Mammary epithelial cell (primary cell): ENCODE results near the gene MISP3.

ENCODE experiments used
- EZH2 ChIP-seq: IDR thresholded peaks from 2 replicates; pipeline ENCODE4 v1.6.1; 2012; ENCODE audit warnings: low read length, inconsistent platforms, borderline replicate concordance
- TF ChIP-seq, protein P1 (sequence below), 2 donors: IDR thresholded peaks in 1 of 2; conservative IDR thresholded peaks in 1 of 2; 2 replicates each; pipeline ENCODE4 v1.5.1; 2011 to 2012; ENCODE audit warnings: inconsistent platforms in 2 of 2, low read length in 2 of 2, mild to moderate bottlenecking in 2 of 2, control low read depth in 1 of 2, low read depth in 1 of 2; ENCODE audit not compliant: insufficient read depth in 1 of 2; ENCODE audit errors: extremely low read depth in 1 of 2

DNA sequence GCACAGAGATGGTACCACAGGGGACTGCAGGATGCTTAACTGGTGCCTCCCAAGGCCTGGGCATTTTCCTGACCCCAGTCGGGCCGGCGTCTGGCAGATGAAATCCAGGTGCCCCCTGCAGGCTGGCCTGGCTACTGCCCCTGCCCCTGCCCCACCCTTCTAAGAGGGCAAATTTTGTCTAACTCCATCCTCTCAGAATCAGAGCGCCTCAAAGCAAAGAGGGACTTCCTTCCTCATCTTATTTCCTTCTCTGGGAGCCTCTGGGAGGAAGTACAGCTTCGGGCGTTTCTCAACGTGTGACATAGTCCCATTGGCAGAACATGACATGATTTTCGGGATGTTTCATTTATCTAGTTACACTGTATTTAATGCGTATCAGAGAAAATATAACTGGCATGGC lies 42.3 kb downstream of the MISP3 start:
- TF ChIP-seq, protein P1, sequence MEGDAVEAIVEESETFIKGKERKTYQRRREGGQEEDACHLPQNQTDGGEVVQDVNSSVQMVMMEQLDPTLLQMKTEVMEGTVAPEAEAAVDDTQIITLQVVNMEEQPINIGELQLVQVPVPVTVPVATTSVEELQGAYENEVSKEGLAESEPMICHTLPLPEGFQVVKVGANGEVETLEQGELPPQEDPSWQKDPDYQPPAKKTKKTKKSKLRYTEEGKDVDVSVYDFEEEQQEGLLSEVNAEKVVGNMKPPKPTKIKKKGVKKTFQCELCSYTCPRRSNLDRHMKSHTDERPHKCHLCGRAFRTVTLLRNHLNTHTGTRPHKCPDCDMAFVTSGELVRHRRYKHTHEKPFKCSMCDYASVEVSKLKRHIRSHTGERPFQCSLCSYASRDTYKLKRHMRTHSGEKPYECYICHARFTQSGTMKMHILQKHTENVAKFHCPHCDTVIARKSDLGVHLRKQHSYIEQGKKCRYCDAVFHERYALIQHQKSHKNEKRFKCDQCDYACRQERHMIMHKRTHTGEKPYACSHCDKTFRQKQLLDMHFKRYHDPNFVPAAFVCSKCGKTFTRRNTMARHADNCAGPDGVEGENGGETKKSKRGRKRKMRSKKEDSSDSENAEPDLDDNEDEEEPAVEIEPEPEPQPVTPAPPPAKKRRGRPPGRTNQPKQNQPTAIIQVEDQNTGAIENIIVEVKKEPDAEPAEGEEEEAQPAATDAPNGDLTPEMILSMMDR (conservative IDR thresholded peaks at IDR 0.05 in 1 of 2, IDR thresholded peaks at IDR 0.05 in 1 of 2; ENCODE audit: extremely low read depth in 1 of 2, insufficient read depth in 1 of 2, low read depth in 1 of 2, low read length in 2 of 2): peak; percentile 28 to 56
- TF ChIP-seq EZH2: no peak
